Gastrocnemius medialis (tissue), 4 donors: ENCODE results near the gene PLBD1. TPM values are rescaled to one million over a fixed set of nuclear protein-coding genes. Genes with fewer than 3 reads are reported as not detected.

Experiments used
- ATAC-seq, 2 donors: fragments of 150-250 bp; one replicate each; pipeline ENCODE4 v1.9.1; 2016
- DNase-seq, 2 donors: peaks; one replicate each; pipeline ENCODE4 v3.0.0-alpha.2; 2019
- H3K27ac ChIP-seq, 4 donors: fragments of 200-600 bp; sonication (generic); 1 replicate in 1 of 4; 2 replicates in 3 of 4; pipeline ENCODE4 v1.5.1; 2016 to 2018; ENCODE audit warnings: mild to moderate bottlenecking in 2 of 4, moderate library complexity in 1 of 4
- H3K27me3 ChIP-seq, 3 donors: fragments of 200-600 bp; sonication (generic) in 2 of 3; 1 replicate in 1 of 3; 2 replicates in 2 of 3; pipeline versions ENCODE4 v1.5.1 to v1.6.0; 2016 to 2019; ENCODE audit warnings: mild to moderate bottlenecking in 1 of 3, moderate library complexity in 1 of 3
- H3K36me3 ChIP-seq, 2 donors: fragments of 200-600 bp; sonication (generic) in 1 of 2; one replicate each; pipeline ENCODE4 v1.5.1; 2017 to 2018
- H3K4me1 ChIP-seq, 2 donors: fragments of 200-600 bp; sonication (generic) in 1 of 2; one replicate each; pipeline ENCODE4 v1.5.1; 2016 to 2017; ENCODE audit warnings: mild to moderate bottlenecking in 2 of 2
- H3K4me3 ChIP-seq, 4 donors: fragments of 200-600 bp; sonication (generic) in 3 of 4; 1 replicate in 1 of 4; 2 replicates in 3 of 4; pipeline ENCODE4 v1.5.1; 2016 to 2019; ENCODE audit warnings: mild to moderate bottlenecking in 2 of 4
- H3K9me3 ChIP-seq, 3 donors: fragments of 200-600 bp; sonication (generic) in 2 of 3; 1 replicate in 1 of 3; 2 replicates in 2 of 3; pipeline ENCODE4 v1.5.1; 2016 to 2019
- CTCF ChIP-seq, 5 experiments: fragments of 450-650 bp in 3 of 5; fragments of 200-600 bp in 2 of 5; sonication (generic) in 2 of 5; IDR thresholded peaks in 4 of 5; conservative IDR thresholded peaks in 1 of 5; 1 replicate in 4 of 5; 2 replicates in 1 of 5; pipeline ENCODE4 v1.5.1; 2016 to 2019; ENCODE audit warnings: antibody characterized with exemption in 5 of 5, mild to moderate bottlenecking in 3 of 5, moderate library complexity in 3 of 5
- POLR2A ChIP-seq, 2 donors: fragments of 450-650 bp; IDR thresholded peaks; one replicate each; pipeline ENCODE4 v1.6.1; 2017; ENCODE audit warnings: antibody characterized with exemption in 2 of 2, mild to moderate bottlenecking in 2 of 2, moderate library complexity in 2 of 2
- in situ Hi-C, 4 donors: fragments of 200-750 bp; cut with MboI; loops; one replicate each; pipeline versions ENCODE4 v1.15.0 to v1.8.0; 2017; ENCODE audit warnings: low sequenced_read_pairs in 4 of 4
- intact Hi-C: fragments of 100-400 bp; cut with DNase I; formaldehyde crosslinking; loops from one replicate; pipeline ENCODE4 v1.15.1; 2023; ENCODE audit warnings: low total_unique reads
- total RNA-seq, 4 donors: library from RNA; depleted of rRNA; stranded (reverse); fragments of >200 nt; gene quantifications; one replicate each; pipeline versions ENCODE4 v1.1.0 to v1.2.3, GENCODE V29; 2016

Gene PLBD1
- total RNA-seq, 4 donors from 2014 or later = 3.0 to 7.1 (median 5.8) TPM

- Histone ChIP-seq H3K27ac (no peak overlapping the region), H3K27me3 (no peaks in the 10 kb centered on the region), H3K4me1 (peaks cover 5 to 8% of the 10 kb centered on the region in 2 donors), H3K4me3 (no peak overlapping the region), H3K9me3 (no peaks in the 10 kb centered on the region), H3K36me3 (no peaks in the 10 kb centered on the region)
- in situ Hi-C loops (no loop called here), intact Hi-C loops (no loop called here)
- DNase-seq = no peak
- no peak for ATAC-seq
- no peak for TF ChIP-seq CTCF (IDR thresholded peaks at IDR 0.05 in 4 of 5, conservative IDR thresholded peaks at IDR 0.05 in 1 of 5)
- TF ChIP-seq POLR2A (IDR thresholded peaks at IDR 0.05) = no peak
These were observed 4.7 kb upstream of the PLBD1 start for GRCh38 chr12:14572401-14572800.

GRCh38 chr12:14571779-14572178 is 4.1 kb upstream of the PLBD1 start:
- intact Hi-C loops = no loop called here

GRCh38 chr12:14570231-14570630 is 2.5 kb upstream of the PLBD1 start:
- ATAC-seq = no peak
- no peak for DNase-seq
- Histone ChIP-seq H3K27ac (no peak overlapping the region), H3K36me3 (no peaks in the 10 kb centered on the region), H3K4me3 (no peak overlapping the region), H3K4me1 (peaks cover 5 to 8% of the 10 kb centered on the region in 2 donors), H3K27me3 (no peaks in the 10 kb centered on the region), H3K9me3 (no peaks in the 10 kb centered on the region)
- intact Hi-C loops (no loop called here), in situ Hi-C loops (no loop called here)
- TF ChIP-seq POLR2A (IDR thresholded peaks at IDR 0.05) (no peak), CTCF (IDR thresholded peaks at IDR 0.05 in 4 of 5, conservative IDR thresholded peaks at IDR 0.05 in 1 of 5) (no peak)

More at GRCh38 chr12:14571779-14572178, 4.1 kb upstream of the PLBD1 start:
- Histone ChIP-seq H3K27me3 (no peaks in the 10 kb centered on the region), H3K9me3 (no peaks in the 10 kb centered on the region), H3K4me1 (peaks cover 5 to 8% of the 10 kb centered on the region in 2 donors), H3K27ac (no peak overlapping the region), H3K4me3 (no peak overlapping the region), H3K36me3 (no peaks in the 10 kb centered on the region)
- in situ Hi-C loops = no loop called here
- no peak for DNase-seq
- no peak for ATAC-seq
- TF ChIP-seq CTCF (IDR thresholded peaks at IDR 0.05 in 4 of 5, conservative IDR thresholded peaks at IDR 0.05 in 1 of 5) (no peak), POLR2A (IDR thresholded peaks at IDR 0.05) (no peak)

- H3K36me3 ChIP-seq = no peaks in the 10 kb centered on the region
- intact Hi-C loops = no loop called here
- in situ Hi-C loops = no loop called here
- no peak for TF ChIP-seq POLR2A (IDR thresholded peaks at IDR 0.05)
- TF ChIP-seq CTCF (IDR thresholded peaks at IDR 0.05 in 4 of 5, conservative IDR thresholded peaks at IDR 0.05 in 1 of 5) = no peak
- no peak for ATAC-seq
- no peak overlapping the region for H3K4me3 ChIP-seq
- no peaks in the 10 kb centered on the region for H3K27me3 ChIP-seq
- H3K9me3 ChIP-seq = no peaks in the 10 kb centered on the region
- H3K27ac ChIP-seq = peak overlapping the region in 1 of 4 donors; percentile 1
- no peak for DNase-seq
- H3K4me1 ChIP-seq = peaks cover 5 to 8% of the 10 kb centered on the region in 2 donors
These were observed 3.2 kb downstream of the PLBD1 start for GRCh38 chr12:14564336-14564959.

GRCh38 chr12:14563046-14563445 is 4.6 kb downstream of the PLBD1 start:
- Histone ChIP-seq H3K27ac (no peak overlapping the region), H3K27me3 (no peaks in the 10 kb centered on the region), H3K4me1 (no peaks in the 10 kb centered on the region), H3K9me3 (no peaks in the 10 kb centered on the region), H3K4me3 (no peak overlapping the region), H3K36me3 (no peaks in the 10 kb centered on the region)
- intact Hi-C loops (no loop called here), in situ Hi-C loops (no loop called here)
- DNase-seq = no peak
- TF ChIP-seq POLR2A (IDR thresholded peaks at IDR 0.05) (no peak), CTCF (IDR thresholded peaks at IDR 0.05 in 4 of 5, conservative IDR thresholded peaks at IDR 0.05 in 1 of 5) (no peak)
- no peak for ATAC-seq
